GM19351 (cell line): Measurements from ENCODE around the gene KLHL29.

Experiments used
- ATAC-seq: cut with Tn5 transposase; IDR thresholded peaks from one replicate; pipeline ENCODE4 v1.9.1; 2021; ENCODE audit warnings: mild to moderate bottlenecking, moderate library complexity; ENCODE audit not compliant: unreplicated experiment

KLHL29 gene

DNA sequence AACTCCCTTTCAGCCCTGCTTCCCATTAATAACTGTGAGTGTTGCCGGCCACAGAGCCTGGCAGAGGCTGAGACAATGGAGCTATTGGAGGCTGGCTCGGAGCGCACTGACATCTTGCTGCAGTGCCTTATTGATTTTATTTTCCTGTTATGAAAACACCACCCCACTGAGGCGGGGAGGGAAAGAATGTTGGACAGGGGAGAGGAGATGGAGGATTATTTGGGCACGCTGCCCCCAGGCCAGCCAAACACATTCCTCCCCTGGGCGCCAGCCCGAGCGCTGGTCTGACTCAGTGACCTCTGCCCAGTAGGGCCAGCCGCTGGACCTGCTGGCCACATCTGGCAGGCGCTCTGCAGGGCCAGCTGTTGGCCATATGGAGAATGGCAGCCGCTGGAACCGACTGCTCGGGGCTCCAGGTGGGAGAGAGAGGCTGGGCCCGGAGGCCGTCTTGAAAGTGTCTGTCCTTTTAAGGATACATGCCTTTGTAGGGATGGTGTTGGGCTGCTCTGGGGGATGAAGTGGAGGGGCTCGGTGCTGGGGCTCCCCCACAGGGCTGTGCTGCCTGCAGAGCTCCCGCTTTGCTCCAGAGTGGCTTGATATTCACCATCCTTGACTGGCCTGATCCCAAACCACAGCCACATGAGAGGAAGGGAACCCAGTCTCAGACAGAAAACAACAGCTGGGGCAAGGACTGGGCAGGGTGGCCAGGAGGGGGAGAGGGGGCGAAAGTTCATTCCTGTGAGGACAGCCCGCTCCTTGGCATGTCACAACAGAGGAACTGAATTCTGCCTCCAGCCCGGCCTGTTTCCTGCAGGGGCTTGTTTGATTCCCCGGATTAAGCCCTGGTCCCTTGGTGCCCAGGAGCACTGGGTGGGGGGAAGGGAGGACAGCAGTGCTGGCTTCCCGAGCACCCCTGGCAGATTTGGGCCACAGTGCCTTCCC is 179.0 kb downstream of the KLHL29 start:
- ATAC-seq, result no peak

DNA sequence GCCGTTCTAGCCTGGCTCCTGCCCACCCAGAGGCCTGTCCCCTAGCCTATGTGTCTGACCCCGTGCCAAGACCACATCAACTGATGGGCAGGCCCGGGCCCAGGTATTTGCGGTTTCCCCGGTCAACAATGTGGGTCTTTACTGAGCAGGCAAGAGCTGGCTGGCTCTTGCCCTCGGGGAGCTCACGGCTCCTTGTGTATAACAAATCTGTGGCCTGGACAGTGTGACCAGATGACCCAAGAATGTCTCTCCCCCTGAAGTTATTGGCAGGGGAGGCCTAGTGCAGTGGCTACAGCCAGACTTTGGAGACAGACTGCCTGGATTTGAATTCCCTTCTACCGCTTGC is 179.6 kb downstream of the KLHL29 start:
- ATAC-seq, result no peak

GRCh38 chr2:23565374-23565773 is 180.4 kb downstream of the KLHL29 start:
- ATAC-seq, result no peak

GRCh38 chr2:23565814-23566213 is 180.8 kb downstream of the KLHL29 start:
- no peak for ATAC-seq

DNA sequence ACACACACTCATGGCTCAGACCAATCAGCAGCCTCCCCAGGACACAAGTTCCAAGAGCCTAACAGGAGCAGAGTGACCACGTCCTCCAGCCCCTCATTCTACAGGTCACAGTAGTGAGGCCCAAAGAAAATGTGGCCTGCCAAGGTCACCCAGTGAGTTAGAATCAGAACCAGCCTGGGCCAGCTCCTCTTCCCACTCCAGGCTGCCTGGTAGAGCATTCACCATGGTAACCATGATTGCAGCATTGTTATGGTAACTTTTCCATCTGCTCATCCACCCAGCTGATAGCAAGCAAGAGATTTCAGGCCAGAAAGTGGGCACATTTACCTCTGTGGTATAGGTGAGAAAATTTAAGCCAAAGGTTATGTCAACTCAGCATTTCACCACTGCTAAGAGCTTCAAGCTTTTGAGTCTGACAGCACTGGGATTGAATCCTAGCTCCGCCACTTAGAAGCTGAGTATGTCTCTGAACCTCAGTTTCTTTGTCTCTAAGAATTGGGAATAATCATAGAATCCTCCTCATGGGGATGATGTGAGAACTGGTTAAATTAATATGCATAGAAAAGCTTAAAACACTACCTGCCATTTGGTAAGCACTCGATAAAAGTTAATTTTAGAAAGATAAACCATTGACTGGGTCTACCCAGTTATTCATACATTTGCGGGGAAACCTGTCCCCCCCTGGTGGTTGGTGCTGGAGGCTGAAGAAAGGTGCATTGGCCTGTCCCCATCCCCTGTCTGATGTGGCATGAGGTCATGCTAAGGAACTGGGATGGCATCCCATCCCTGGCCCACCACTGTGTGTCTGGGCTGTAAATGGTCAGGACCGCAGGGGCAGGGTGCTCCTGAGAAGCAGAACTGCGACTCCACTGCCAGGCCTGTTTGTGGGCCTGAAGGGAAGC is 181.5 kb downstream of the KLHL29 start:
- no peak for ATAC-seq

DNA sequence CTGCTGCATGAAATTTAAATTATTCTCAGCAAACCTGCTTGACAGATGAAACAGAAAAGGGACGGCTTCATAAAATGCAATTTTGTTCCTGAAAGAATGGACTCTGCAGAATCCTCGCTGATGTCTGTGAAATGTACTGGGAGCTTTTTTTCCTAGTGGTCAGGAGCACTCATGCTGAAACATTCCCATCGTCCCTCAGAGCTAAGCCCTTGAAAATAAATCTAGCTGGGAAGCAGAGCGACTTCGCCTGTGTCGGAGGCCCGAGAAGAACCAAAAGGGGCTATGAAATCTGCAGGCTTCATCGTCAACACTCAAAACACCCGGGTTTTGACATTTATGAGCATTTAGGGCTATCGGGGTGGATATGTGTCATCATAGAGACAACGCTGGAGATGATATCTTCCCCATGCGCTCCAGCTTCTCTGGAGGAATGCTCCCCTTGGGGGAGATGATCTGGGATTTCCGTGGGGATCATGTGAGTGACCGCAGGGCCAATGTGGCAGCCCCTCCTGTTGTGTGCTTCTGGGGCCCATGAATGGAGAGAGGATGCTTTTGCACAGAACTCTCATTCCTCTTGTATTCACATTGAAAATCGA is 182.3 kb downstream of the KLHL29 start:
- no peak for ATAC-seq

DNA sequence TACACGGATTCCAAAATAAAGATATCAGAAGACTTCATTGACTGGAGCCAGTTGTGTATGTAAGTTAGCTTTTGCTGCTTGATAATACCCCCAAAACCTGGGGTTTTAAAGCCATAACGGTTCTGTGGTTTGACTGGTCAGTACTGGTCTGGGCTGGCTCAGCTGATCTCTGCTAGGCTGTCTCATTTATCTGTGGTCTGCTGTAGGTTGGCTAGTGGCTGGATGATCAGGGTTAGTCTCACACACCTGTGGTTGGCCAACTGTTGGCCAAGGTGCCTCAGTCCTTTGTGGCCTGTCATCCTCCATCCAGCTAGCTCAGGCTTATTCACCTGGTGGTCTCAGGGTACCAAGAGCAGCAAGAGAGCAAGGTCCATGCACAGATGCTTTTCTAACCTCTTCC is 183.2 kb downstream of the KLHL29 start:
- ATAC-seq, result no peak

- no peak for ATAC-seq
Observed at GRCh38 chr2:23568626-23569190, 183.7 kb downstream of the KLHL29 start.

GRCh38 chr2:23569761-23570365 is 184.9 kb downstream of the KLHL29 start:
- ATAC-seq, result no peak

GRCh38 chr2:23571085-23571484 is 186.1 kb downstream of the KLHL29 start:
- ATAC-seq, result no peak

GRCh38 chr2:23571527-23572282 is 186.7 kb downstream of the KLHL29 start:
- ATAC-seq, result no peak

GRCh38 chr2:23574919-23575654 is 190.1 kb downstream of the KLHL29 start:
- ATAC-seq, result no peak

DNA sequence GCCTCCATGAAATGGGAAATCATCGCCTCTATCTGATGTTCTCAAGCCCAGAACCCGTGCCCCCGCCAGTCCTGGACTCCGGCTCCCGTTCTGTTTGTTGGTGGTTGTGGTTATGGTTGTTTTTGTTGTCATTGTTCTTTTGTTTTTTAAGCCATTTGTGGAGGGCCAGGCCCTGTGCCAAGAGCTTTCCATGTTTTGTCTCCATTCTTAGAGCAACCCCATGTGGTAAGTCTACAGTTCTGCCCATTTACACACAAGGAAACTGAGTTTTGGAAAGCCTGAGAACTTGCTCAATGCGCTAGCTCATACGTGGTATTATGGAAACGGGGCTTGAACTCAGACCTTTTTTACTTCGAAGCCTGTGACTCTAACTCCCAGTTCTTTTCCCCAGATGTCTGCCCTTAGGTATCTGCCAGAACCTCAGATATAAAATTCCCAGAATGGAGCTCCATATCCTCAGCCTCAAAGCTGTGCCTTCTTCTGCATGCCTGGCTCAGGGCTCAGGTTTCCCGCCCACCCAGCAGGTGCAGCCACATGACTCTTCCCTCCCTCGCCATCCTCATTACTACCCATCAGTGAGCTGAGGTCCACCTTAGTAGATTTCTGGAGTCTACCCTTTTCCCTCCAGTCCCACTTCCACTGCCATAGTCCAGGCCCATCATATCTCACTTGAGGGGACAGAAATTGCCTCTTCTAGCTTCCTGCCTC is 194.1 kb downstream of the KLHL29 start:
- no peak for ATAC-seq

- ATAC-seq, result no peak
Observed at GRCh38 chr2:23579674-23580073, 194.7 kb downstream of the KLHL29 start.

DNA sequence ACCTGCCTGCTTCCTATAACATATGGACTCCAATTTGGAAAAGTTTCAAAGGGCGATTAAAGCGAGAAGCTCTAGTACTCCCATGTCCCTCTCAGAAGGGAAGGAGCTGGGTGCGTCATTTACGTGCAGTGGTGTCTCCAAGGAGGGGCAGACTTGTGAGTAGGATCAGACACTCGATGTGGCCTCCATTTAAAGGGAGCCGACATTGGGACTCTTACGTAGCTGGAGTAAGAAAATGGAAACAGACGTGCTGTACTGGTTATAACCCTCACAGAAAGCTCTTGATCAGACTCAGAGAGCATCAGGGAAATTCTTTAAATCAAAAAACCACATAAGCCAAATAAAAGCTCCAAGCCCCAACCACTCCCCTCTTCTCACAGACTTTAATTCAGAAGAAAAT is 198.5 kb downstream of the KLHL29 start:
- ATAC-seq, result no peak

- ATAC-seq, result no peak
Observed at GRCh38 chr2:23584054-23584745, 199.2 kb downstream of the KLHL29 start.

GRCh38 chr2:23585273-23586170 is 200.5 kb downstream of the KLHL29 start:
- ATAC-seq, result no peak
